ENCODE measurements around the gene YIPF5.
A peak's percentile ranks its signal among the peaks of the same experiment; 100 is the strongest.

The YIPF5 gene

DNA sequence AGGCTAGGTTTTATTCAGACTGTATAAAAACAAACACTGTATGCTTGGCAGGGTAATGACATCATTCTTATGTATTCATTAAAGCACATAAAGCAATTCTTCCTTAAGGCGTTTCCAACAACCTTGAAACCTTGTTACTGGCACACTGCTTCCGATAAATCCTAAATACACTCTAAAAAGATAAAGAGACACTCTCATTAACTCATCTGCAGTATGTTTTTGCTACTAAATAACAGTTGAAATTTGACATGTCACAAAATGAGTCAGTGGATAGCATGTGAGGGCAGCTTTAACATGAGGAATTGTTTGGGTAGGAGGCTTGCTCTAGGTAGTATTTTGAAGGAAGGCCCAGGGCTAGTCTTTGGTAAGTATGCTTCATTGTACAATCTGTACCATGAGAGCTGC is 13.7 kb downstream of the YIPF5 start:
- no peak for DNase-seq
- TF ChIP-seq, protein P1, sequence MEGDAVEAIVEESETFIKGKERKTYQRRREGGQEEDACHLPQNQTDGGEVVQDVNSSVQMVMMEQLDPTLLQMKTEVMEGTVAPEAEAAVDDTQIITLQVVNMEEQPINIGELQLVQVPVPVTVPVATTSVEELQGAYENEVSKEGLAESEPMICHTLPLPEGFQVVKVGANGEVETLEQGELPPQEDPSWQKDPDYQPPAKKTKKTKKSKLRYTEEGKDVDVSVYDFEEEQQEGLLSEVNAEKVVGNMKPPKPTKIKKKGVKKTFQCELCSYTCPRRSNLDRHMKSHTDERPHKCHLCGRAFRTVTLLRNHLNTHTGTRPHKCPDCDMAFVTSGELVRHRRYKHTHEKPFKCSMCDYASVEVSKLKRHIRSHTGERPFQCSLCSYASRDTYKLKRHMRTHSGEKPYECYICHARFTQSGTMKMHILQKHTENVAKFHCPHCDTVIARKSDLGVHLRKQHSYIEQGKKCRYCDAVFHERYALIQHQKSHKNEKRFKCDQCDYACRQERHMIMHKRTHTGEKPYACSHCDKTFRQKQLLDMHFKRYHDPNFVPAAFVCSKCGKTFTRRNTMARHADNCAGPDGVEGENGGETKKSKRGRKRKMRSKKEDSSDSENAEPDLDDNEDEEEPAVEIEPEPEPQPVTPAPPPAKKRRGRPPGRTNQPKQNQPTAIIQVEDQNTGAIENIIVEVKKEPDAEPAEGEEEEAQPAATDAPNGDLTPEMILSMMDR (IDR thresholded peaks at IDR 0.05; ENCODE audit: low read depth, low read length, missing control alignments) = no peak
- H3K36me3 ChIP-seq (replicated peaks) = peaks cover 22% of the 10 kb centered on the region
- H3K27ac ChIP-seq = no peak overlapping the region
- in situ Hi-C loops (cut with HindIII; ENCODE audit: low pct_ligation_motif_present, low sequenced_read_pairs) = no loop called here
- no peaks in the 10 kb centered on the region for H3K27me3 ChIP-seq (replicated peaks)
- no peak overlapping the region for H3K4me3 ChIP-seq (ENCODE audit: low read depth, low read length)

DNA sequence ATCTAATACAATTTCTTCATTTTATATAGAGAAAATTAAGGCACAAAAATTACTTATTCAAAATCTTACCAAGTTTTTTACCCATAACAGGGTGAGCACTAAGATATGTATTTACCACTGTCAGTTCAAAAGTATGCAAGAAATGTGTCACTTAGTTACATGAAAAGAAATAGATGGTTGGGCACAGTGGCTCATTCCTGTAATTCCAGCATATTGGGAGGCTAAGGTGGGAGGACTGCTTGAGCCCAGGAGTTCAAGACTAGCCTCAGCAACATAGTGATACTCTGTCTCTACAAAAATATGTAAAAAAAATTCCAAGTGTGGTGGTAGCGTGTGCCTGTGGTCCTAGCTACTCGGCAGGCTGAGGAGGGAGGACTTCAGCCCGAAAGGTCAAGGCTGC is 19.4 kb downstream of the YIPF5 start:
- no peaks in the 10 kb centered on the region for H3K36me3 ChIP-seq (replicated peaks)
- DNase-seq = peak; percentile 29
- no peak overlapping the region for H3K27ac ChIP-seq
- H3K27me3 ChIP-seq (replicated peaks) = no peaks in the 10 kb centered on the region
- in situ Hi-C loops (cut with HindIII; ENCODE audit: low pct_ligation_motif_present, low sequenced_read_pairs) = no loop called here
- no peak overlapping the region for H3K4me3 ChIP-seq (ENCODE audit: low read depth, low read length)
- TF ChIP-seq, protein P1 (IDR thresholded peaks at IDR 0.05; ENCODE audit: low read depth, low read length, missing control alignments) = no peak

DNA sequence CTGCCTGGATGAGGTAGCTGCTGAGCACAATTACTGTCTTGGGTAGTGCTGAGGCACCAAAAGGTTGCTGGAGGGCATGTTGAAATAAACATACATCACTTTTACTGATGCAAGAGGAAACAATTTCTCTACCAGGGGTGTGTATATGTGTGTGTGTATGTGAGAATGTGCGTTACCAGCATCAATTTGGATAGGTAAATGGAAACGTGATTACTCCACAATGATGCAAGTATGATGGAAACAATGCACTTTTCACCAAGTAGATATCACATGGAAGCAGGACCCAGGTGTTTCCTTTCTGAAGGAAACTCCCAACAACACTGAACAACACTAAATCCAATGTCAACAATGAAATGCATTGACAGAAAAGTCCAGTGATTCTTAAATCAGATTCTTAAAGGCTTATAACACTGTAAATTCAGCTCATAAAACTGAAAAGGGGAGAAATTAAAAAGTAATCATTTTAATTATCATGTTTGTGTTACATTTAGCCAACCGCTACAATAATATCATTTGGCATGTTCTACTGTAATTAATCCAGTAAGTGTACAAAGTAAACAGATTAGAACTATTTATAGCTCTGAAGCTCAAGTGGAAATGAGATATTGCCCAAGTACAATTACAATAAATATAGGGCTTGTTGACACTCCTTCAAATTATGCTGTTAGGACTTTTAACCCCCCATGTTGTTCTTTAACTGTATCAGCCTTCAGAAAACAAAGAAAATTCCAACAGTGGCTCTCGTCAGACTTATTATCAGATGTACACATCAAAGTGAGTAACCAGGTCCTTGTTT is 25.3 kb downstream of the YIPF5 start:
- Histone ChIP-seq H3K27me3 (replicated peaks) (no peaks in the 10 kb centered on the region), H3K36me3 (replicated peaks) (no peaks in the 10 kb centered on the region), H3K4me3 (ENCODE audit: low read depth, low read length) (no peak overlapping the region), H3K27ac (no peak overlapping the region)
- no peak for DNase-seq
- TF ChIP-seq, protein P1 (IDR thresholded peaks at IDR 0.05; ENCODE audit: low read depth, low read length, missing control alignments) = no peak
- in situ Hi-C loops (cut with HindIII; ENCODE audit: low pct_ligation_motif_present, low sequenced_read_pairs) = no loop called here

DNA sequence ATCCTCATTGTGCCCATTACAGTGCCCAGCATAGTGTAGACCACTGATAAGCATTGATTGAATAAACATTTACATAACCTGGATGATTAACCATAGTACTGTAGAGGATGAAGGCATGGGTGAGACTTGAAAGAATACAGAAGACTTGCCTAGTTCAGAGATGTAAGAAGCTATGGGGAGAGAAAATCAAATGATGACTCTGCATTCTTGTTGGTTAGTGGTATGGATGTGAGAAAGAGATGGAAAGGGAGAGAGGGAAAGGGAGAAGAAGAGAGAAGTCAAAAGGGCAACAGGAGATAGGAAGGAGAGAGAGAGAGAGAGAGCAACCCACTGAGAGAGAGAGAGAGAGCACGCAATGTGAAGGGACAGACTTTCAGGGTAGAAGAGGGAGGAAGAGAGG is 26.8 kb downstream of the YIPF5 start:
- DNase-seq = no peak
- no peak overlapping the region for H3K4me3 ChIP-seq (ENCODE audit: low read depth, low read length)
- no peak overlapping the region for H3K27ac ChIP-seq
- TF ChIP-seq, protein P1 (IDR thresholded peaks at IDR 0.05; ENCODE audit: low read depth, low read length, missing control alignments) = no peak
- H3K36me3 ChIP-seq (replicated peaks) = no peaks in the 10 kb centered on the region
- in situ Hi-C loops (cut with HindIII; ENCODE audit: low pct_ligation_motif_present, low sequenced_read_pairs) = no loop called here
- H3K27me3 ChIP-seq (replicated peaks) = no peaks in the 10 kb centered on the region

DNA sequence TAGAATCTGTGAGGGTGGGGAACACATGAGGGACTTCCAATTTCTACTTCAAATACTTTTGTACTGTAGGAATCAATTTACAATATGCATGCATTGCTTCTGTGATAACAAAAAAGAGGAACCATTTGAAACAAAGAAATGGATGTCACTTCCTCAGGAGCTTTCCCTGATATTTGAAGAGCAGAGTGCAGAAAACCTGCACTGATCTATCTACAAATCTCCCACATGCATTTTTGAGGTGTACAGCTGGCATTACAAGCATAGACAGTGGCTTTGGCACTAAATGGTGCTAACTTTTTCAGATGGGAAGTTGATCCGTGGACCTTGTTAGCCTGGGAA is 27.7 kb downstream of the YIPF5 start:
- Histone ChIP-seq H3K27ac (no peak overlapping the region), H3K27me3 (replicated peaks) (no peaks in the 10 kb centered on the region), H3K4me3 (ENCODE audit: low read depth, low read length) (no peak overlapping the region), H3K36me3 (replicated peaks) (no peaks in the 10 kb centered on the region)
- TF ChIP-seq, protein P1 (IDR thresholded peaks at IDR 0.05; ENCODE audit: low read depth, low read length, missing control alignments) = no peak
- in situ Hi-C loops (cut with HindIII; ENCODE audit: low pct_ligation_motif_present, low sequenced_read_pairs) = no loop called here
- DNase-seq = no peak

Measured in brain microvascular endothelial cell (primary cell).